Jurkat, Clone E6-1 (cell line): ENCODE results near the gene KSR1.
"Not testable (repeated sequence)": the region's sequence is repeated elsewhere in the genome, so short reads cannot be mapped to it uniquely, and the experiment has no call there.

Experiments used
- DNase-seq: peaks from one replicate; pipeline ENCODE4 v3.0.0-alpha.2; 2011; ENCODE audit warnings: low read depth, low spot score
- H3K4me3 ChIP-seq: 2 replicates; pipeline ENCODE4 v1.5.1; 2011; ENCODE audit warnings: mild to moderate bottlenecking, low read length, control low read depth, moderate library complexity

The KSR1 gene

GRCh38 chr17:27653449-27653971, 197.3 kb downstream of the KSR1 start:
- not testable (repeated sequence) for H3K4me3 ChIP-seq
- peak; percentile 42 for DNase-seq

- DNase-seq = no peak
Measured at GRCh38 chr17:27654136-27654535, 197.9 kb downstream of the KSR1 start.

GRCh38 chr17:27654654-27655524, 198.6 kb downstream of the KSR1 start:
- DNase-seq = peak; percentile 89

More at GRCh38 chr17:27654136-27654535, 197.9 kb downstream of the KSR1 start:
- no peak overlapping the region for H3K4me3 ChIP-seq

GRCh38 chr17:27655525-27656111, 199.4 kb downstream of the KSR1 start:
- DNase-seq = not testable (repeated sequence)

More at GRCh38 chr17:27654654-27655524, 198.6 kb downstream of the KSR1 start:
- no peak overlapping the region for H3K4me3 ChIP-seq

GRCh38 chr17:27656620-27657019, 200.4 kb downstream of the KSR1 start:
- not testable (repeated sequence) for DNase-seq, H3K4me3 ChIP-seq

More at GRCh38 chr17:27655525-27656111, 199.4 kb downstream of the KSR1 start:
- H3K4me3 ChIP-seq = not testable (repeated sequence)

- no peak for DNase-seq
- H3K4me3 ChIP-seq = no peak overlapping the region
Measured at GRCh38 chr17:27657620-27658019, 201.4 kb downstream of the KSR1 start.

GRCh38 chr17:27659683-27660082, 203.4 kb downstream of the KSR1 start:
- DNase-seq = no peak
- H3K4me3 ChIP-seq = no peak overlapping the region

GRCh38 chr17:27660436-27660835, 204.2 kb downstream of the KSR1 start:
- H3K4me3 ChIP-seq = no peak overlapping the region

GRCh38 chr17:27663936-27664605, 207.8 kb downstream of the KSR1 start:
- DNase-seq = no peak
- H3K4me3 ChIP-seq = no peak overlapping the region

More at GRCh38 chr17:27660436-27660835, 204.2 kb downstream of the KSR1 start:
- no peak for DNase-seq

- no peak overlapping the region for H3K4me3 ChIP-seq
- no peak for DNase-seq
Measured at GRCh38 chr17:27664606-27664965, 208.3 kb downstream of the KSR1 start.

- DNase-seq = no peak
- no peak overlapping the region for H3K4me3 ChIP-seq
Measured at GRCh38 chr17:27665549-27665948, 209.3 kb downstream of the KSR1 start.

GRCh38 chr17:27666270-27666669, 210.0 kb downstream of the KSR1 start:
- DNase-seq, H3K4me3 ChIP-seq: not testable (repeated sequence)

GRCh38 chr17:27666831-27667560, 210.7 kb downstream of the KSR1 start:
- H3K4me3 ChIP-seq = no peak overlapping the region
- no peak for DNase-seq

- H3K4me3 ChIP-seq = no peak overlapping the region
- DNase-seq = no peak
Measured at GRCh38 chr17:27667656-27668487, 211.6 kb downstream of the KSR1 start.

- no peak for DNase-seq
- H3K4me3 ChIP-seq = no peak overlapping the region
Measured at GRCh38 chr17:27668488-27668823, 212.2 kb downstream of the KSR1 start.

GRCh38 chr17:27669136-27669535, 212.9 kb downstream of the KSR1 start:
- DNase-seq = no peak
- no peak overlapping the region for H3K4me3 ChIP-seq

- H3K4me3 ChIP-seq = no peak overlapping the region
- DNase-seq = no peak
Measured at GRCh38 chr17:27669850-27670249, 213.6 kb downstream of the KSR1 start.

- no peak for DNase-seq
- H3K4me3 ChIP-seq = no peak overlapping the region
Measured at GRCh38 chr17:27670791-27671590, 214.7 kb downstream of the KSR1 start.
